Liver (tissue), 9 donors: ENCODE data around the gene DOCK8. TPM values are rescaled to one million over a fixed set of nuclear protein-coding genes. Genes with fewer than 3 reads are reported as not detected.
"Not testable (repeated sequence)": the region's sequence is repeated elsewhere in the genome, so short reads cannot be mapped to it uniquely, and the experiment has no call there.

Experiments used
- DNase-seq: peaks from one replicate; pipeline ENCODE4 v3.0.0-alpha.2; 2017; ENCODE audit warnings: low spot score
- H3K27ac ChIP-seq, 2 donors: one replicate each; pipeline ENCODE4 v1.7.0; 2013; ENCODE audit warnings: inconsistent platforms in 2 of 2, low read length in 2 of 2, control low read depth in 1 of 2, low read depth in 1 of 2, mild to moderate bottlenecking in 1 of 2
- H3K27me3 ChIP-seq, 4 donors: one replicate each; pipeline versions ENCODE4 v1.6.1 to v1.7.0; 2013; ENCODE audit warnings: low read length in 3 of 4, inconsistent platforms in 1 of 4, mild to moderate bottlenecking in 1 of 4, moderate library complexity in 1 of 4; ENCODE audit not compliant: control insufficient read depth in 4 of 4, insufficient read depth in 4 of 4
- H3K36me3 ChIP-seq, 4 donors: one replicate each; pipeline versions ENCODE4 v1.6.1 to v1.7.0; 2013; ENCODE audit warnings: low read length in 3 of 4, mild to moderate bottlenecking in 3 of 4, low read depth in 1 of 4, moderate library complexity in 1 of 4; ENCODE audit not compliant: control insufficient read depth in 4 of 4, insufficient read depth in 3 of 4
- H3K4me1 ChIP-seq, 4 donors: one replicate each; pipeline versions ENCODE4 v1.6.1 to v1.7.0; 2013; ENCODE audit warnings: low read length in 3 of 4, mild to moderate bottlenecking in 3 of 4, moderate library complexity in 1 of 4; ENCODE audit not compliant: control insufficient read depth in 4 of 4, insufficient read depth in 4 of 4
- H3K4me3 ChIP-seq, 3 donors: one replicate each; pipeline versions ENCODE4 v1.6.1 to v1.7.0; 2013; ENCODE audit warnings: low read length in 3 of 3, control low read depth in 1 of 3, low read depth in 1 of 3, mild to moderate bottlenecking in 1 of 3
- H3K9ac ChIP-seq, 2 donors: one replicate each; pipeline ENCODE4 v1.7.0; 2013; ENCODE audit warnings: low read length in 2 of 2, mild to moderate bottlenecking in 2 of 2, moderate library complexity in 2 of 2, control low read depth in 1 of 2, low read depth in 1 of 2
- H3K9me3 ChIP-seq, 4 donors: one replicate each; pipeline versions ENCODE4 v1.6.1 to v1.7.0; 2013; ENCODE audit warnings: low read length in 3 of 4; ENCODE audit not compliant: control insufficient read depth in 4 of 4
- EGR1 ChIP-seq, 2 donors: IDR thresholded peaks; 2 replicates each; pipeline ENCODE4 v1.6.1; 2016 to 2018; ENCODE audit warnings: antibody characterized with exemption in 2 of 2, low read depth in 2 of 2
- FOXA1 ChIP-seq: IDR thresholded peaks from 2 replicates; pipeline ENCODE4 v1.6.1; 2016; ENCODE audit warnings: antibody characterized with exemption
- FOXA2 ChIP-seq: IDR thresholded peaks from 2 replicates; pipeline ENCODE4 v1.6.1; 2016; ENCODE audit warnings: antibody characterized with exemption
- GABPA ChIP-seq, 2 donors: IDR thresholded peaks in 1 of 2; conservative IDR thresholded peaks in 1 of 2; 2 replicates each; pipeline ENCODE4 v1.6.1; 2016; ENCODE audit warnings: antibody characterized with exemption in 2 of 2, mild to moderate bottlenecking in 1 of 2, moderate library complexity in 1 of 2
- HNF4A ChIP-seq, 2 donors: conservative IDR thresholded peaks; 2 replicates each; pipeline ENCODE4 v1.6.1; 2016; ENCODE audit warnings: antibody characterized with exemption in 2 of 2, mild to moderate bottlenecking in 2 of 2
- HNF4G ChIP-seq: IDR thresholded peaks from 2 replicates; pipeline ENCODE4 v1.6.1; 2016; ENCODE audit warnings: antibody characterized with exemption
- JUND ChIP-seq, 2 donors: IDR thresholded peaks; 2 replicates each; pipeline ENCODE4 v1.6.1; 2016; ENCODE audit warnings: antibody characterized with exemption in 2 of 2
- NR2F2 ChIP-seq: IDR thresholded peaks from 2 replicates; pipeline ENCODE4 v1.6.1; 2016; ENCODE audit warnings: antibody characterized with exemption
- RAD21 ChIP-seq, 2 donors: IDR thresholded peaks; 2 replicates each; pipeline ENCODE4 v1.6.1; 2016; ENCODE audit warnings: antibody characterized with exemption in 2 of 2, mild to moderate bottlenecking in 2 of 2
- RXRA ChIP-seq, 2 donors: IDR thresholded peaks; 2 replicates each; pipeline ENCODE4 v1.6.1; 2017 to 2018; ENCODE audit warnings: antibody characterized with exemption in 2 of 2, mild to moderate bottlenecking in 1 of 2
- SP1 ChIP-seq: IDR thresholded peaks from 2 replicates; pipeline ENCODE4 v1.6.1; 2018; ENCODE audit warnings: antibody characterized with exemption, mild to moderate bottlenecking
- TAF1 ChIP-seq: conservative IDR thresholded peaks from 2 replicates; pipeline ENCODE4 v1.6.1; 2016; ENCODE audit warnings: antibody characterized with exemption, mild to moderate bottlenecking
- YY1 ChIP-seq: IDR thresholded peaks from 2 replicates; pipeline ENCODE4 v1.6.1; 2016; ENCODE audit warnings: antibody characterized with exemption, mild to moderate bottlenecking
- WGBS: extraction: QIAGEN DNeasy Blood & Tissue Kit; methylation state at CpG from one replicate; pipeline ENCODE4 v1.1.7; 2013; 5-methylcytosine and 5-hydroxymethylcytosine counted together
- polyA plus RNA-seq, 2 donors: library from polyadenylated mRNA; stranded (reverse) in 1 of 2; unstranded in 1 of 2; fragments of 200-250 nt in 1 of 2; fragments of >200 nt in 1 of 2; fragmentation: Nextera tagmentation in 1 of 2; extraction: Ambion mirVana in 1 of 2; gene quantifications; one replicate each; pipeline versions ENCODE4 v1.2.1 to v1.2.3, GENCODE V29; 2013 to 2015
- total RNA-seq, 2 donors: library from RNA; depleted of rRNA; stranded (reverse); fragments of >200 nt; gene quantifications; one replicate each; pipeline ENCODE4 v1.2.3, GENCODE V29; 2014
- TF ChIP-seq, protein P1 (sequence below): fragments of 150-350 bp; IDR thresholded peaks from 2 replicates; pipeline ENCODE4 v1.5.1; 2017; ENCODE audit warnings: improper control_type of control experiment, low read depth, low read length; ENCODE audit not compliant: missing input control
- TF ChIP-seq, protein P2 (sequence below): IDR thresholded peaks from 2 replicates; pipeline ENCODE4 v1.6.1; 2016; ENCODE audit warnings: antibody characterized with exemption
- TF ChIP-seq, protein P3 (sequence below): IDR thresholded peaks from 2 replicates; pipeline ENCODE4 v1.6.1; 2016; ENCODE audit warnings: antibody characterized with exemption
- TF ChIP-seq, protein P4 (sequence below): IDR thresholded peaks from 2 replicates; pipeline ENCODE4 v1.6.1; 2016; ENCODE audit warnings: antibody characterized with exemption
- donor health status: healthy.
- donor health status: healthy.
- donor health status: healthy.
- donor health status: healthy.
- donor health status: healthy.

DOCK8 gene
- total and polyA plus RNA-seq, 4 donors = 3.8 to 22.6 (median 7.4) TPM

DNA sequence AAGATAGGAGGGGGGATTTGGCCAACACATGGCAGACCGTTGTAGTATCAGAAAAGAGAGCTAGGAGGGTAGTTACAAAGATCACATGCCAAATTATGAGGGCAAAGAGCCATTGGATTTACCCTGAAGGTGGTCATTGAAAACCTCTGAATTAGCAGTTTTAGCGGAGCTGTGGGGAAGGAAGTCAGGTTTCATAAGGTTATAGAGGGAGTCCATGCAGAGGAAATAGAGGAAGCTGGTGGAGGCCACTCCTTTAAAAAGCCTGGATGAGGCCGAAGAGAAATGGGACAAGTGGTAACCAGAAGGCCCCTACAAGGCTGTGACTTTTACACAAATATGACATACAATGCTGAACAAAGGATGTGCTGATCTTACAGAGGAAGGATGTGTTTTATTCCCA, 13.2 kb downstream of the DOCK8 start:
- no peak overlapping the region for H3K4me3 ChIP-seq
- no peak overlapping the region for H3K27ac ChIP-seq
- no peaks in the 10 kb centered on the region for H3K9me3 ChIP-seq
- H3K4me1 ChIP-seq = peaks cover 0 to 5% (median under 1%) of the 10 kb centered on the region in 4 donors
- 77% methylated on average over 3 of the region's 3 CpGs for WGBS
- peaks cover 0 to 3% (median 0%) of the 10 kb centered on the region in 4 donors for H3K27me3 ChIP-seq
- no peak overlapping the region for H3K9ac ChIP-seq
- TF ChIP-seq RXRA (IDR thresholded peaks at IDR 0.05) (no peak), SP1 (no peak), HNF4G (no peak), JUND (IDR thresholded peaks at IDR 0.05) (no peak), FOXA2 (no peak), EGR1 (IDR thresholded peaks at IDR 0.05; ENCODE audit: low read depth in 2 of 2) (no peak), TAF1 (no peak), RAD21 (IDR thresholded peaks at IDR 0.05) (no peak), HNF4A (conservative IDR thresholded peaks at IDR 0.05) (no peak), NR2F2 (no peak), YY1 (no peak), FOXA1 (no peak), GABPA (IDR thresholded peaks at IDR 0.05 in 1 of 2, conservative IDR thresholded peaks at IDR 0.05 in 1 of 2) (no peak)
- TF ChIP-seq, protein P1, sequence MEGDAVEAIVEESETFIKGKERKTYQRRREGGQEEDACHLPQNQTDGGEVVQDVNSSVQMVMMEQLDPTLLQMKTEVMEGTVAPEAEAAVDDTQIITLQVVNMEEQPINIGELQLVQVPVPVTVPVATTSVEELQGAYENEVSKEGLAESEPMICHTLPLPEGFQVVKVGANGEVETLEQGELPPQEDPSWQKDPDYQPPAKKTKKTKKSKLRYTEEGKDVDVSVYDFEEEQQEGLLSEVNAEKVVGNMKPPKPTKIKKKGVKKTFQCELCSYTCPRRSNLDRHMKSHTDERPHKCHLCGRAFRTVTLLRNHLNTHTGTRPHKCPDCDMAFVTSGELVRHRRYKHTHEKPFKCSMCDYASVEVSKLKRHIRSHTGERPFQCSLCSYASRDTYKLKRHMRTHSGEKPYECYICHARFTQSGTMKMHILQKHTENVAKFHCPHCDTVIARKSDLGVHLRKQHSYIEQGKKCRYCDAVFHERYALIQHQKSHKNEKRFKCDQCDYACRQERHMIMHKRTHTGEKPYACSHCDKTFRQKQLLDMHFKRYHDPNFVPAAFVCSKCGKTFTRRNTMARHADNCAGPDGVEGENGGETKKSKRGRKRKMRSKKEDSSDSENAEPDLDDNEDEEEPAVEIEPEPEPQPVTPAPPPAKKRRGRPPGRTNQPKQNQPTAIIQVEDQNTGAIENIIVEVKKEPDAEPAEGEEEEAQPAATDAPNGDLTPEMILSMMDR = no peak
- TF ChIP-seq, protein P2, sequence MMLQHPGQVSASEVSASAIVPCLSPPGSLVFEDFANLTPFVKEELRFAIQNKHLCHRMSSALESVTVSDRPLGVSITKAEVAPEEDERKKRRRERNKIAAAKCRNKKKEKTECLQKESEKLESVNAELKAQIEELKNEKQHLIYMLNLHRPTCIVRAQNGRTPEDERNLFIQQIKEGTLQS = no peak
- DNase-seq = no peak
- H3K36me3 ChIP-seq = no peaks in the 10 kb centered on the region

DNA sequence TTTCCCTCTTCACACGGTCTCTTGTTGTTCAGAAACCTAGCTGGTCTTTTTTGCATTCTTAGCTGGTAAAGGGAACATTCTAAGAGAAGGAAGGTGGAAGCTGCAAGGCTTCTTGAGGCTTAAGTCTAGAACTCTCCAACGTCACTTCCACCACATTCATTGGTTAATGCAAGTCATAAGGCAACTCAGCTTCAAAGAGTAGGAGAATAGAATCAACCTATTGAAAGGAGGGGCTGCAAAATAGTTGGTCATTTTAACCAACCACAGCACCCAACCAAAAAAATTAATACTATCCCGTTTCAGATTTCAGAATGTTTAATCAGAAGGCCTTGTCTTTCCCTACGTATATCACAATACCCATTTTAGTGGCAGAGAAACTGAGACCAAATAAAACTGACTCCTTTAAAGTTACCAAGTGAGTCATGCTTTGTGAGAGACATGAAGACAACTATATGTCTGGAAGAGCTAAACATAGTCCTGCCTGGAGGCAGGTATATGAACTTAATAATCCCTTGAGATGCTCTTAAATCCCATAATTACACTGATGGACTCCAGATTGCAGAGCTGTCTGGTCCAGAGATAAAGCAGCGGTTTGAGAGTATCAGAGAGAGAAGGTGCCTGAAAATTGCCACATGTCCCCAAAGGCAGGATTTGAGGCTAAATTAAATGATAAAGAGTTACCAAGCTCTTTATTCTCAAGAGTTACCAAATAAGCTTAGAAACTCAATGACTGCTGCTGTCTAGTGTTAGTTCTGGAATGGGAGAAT, 14.4 kb downstream of the DOCK8 start:
- Histone ChIP-seq H3K9ac (no peak overlapping the region), H3K9me3 (no peaks in the 10 kb centered on the region), H3K4me3 (no peak overlapping the region), H3K27me3 (peaks cover 0 to 3% (median 0%) of the 10 kb centered on the region in 4 donors), H3K4me1 (peaks cover 0 to 3% (median 0%) of the 10 kb centered on the region in 4 donors), H3K36me3 (no peaks in the 10 kb centered on the region), H3K27ac (no peak overlapping the region)
- WGBS = 87% methylated on average over 5 of the region's 5 CpGs
- no peak for DNase-seq
- TF ChIP-seq, protein P3, sequence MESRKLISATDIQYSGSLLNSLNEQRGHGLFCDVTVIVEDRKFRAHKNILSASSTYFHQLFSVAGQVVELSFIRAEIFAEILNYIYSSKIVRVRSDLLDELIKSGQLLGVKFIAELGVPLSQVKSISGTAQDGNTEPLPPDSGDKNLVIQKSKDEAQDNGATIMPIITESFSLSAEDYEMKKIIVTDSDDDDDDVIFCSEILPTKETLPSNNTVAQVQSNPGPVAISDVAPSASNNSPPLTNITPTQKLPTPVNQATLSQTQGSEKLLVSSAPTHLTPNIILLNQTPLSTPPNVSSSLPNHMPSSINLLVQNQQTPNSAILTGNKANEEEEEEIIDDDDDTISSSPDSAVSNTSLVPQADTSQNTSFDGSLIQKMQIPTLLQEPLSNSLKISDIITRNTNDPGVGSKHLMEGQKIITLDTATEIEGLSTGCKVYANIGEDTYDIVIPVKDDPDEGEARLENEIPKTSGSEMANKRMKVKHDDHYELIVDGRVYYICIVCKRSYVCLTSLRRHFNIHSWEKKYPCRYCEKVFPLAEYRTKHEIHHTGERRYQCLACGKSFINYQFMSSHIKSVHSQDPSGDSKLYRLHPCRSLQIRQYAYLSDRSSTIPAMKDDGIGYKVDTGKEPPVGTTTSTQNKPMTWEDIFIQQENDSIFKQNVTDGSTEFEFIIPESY = no peak
- TF ChIP-seq, protein P4, sequence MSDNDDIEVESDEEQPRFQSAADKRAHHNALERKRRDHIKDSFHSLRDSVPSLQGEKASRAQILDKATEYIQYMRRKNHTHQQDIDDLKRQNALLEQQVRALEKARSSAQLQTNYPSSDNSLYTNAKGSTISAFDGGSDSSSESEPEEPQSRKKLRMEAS = no peak
- TF ChIP-seq TAF1 (no peak), JUND (IDR thresholded peaks at IDR 0.05) (no peak), GABPA (IDR thresholded peaks at IDR 0.05 in 1 of 2, conservative IDR thresholded peaks at IDR 0.05 in 1 of 2) (no peak), YY1 (no peak), RXRA (IDR thresholded peaks at IDR 0.05) (no peak)

DNA sequence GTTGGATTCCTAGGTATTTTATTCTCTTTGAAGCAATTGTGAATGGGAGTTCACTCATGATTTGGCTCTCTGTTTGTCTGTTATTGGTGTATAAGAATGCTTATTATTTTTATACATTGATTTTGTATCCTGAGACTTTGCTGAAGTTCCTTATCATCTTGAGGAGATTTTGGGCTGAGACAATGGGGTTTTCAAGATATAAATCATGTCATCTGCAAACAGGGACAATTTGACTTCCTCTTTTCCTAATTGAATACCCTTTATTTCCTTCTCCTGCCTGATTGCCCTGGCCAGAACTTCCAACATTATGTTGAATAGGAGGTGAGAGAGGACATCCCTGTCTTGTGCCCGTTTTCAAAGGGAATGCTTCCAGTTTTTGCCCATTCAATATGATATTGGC, 17.0 kb downstream of the DOCK8 start:
- not testable (repeated sequence) for H3K9me3 ChIP-seq, H3K9ac ChIP-seq, H3K4me3 ChIP-seq, H3K4me1 ChIP-seq, H3K27ac ChIP-seq, DNase-seq, H3K36me3 ChIP-seq, H3K27me3 ChIP-seq
- 73% methylated on average over 1 of the region's 1 CpG for WGBS

DNA sequence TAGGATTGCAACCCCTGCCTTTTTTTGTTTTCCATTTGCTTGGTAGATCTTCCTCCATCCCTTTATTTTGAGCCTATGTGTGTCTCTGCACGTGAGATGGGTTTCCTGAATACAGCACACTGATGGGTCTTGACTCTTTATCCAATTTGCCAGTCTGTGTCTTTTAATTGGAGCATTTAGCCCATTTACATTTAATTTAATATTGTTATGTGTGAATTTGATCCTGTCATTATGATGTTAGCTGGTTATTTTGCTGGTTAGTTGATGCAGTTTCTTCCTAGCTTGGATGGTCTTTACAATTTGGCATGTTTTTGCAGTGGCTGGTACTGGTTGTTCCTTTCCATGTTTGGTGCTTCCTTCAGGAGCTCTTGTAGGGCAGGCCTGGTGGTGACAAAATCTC, 19.0 kb downstream of the DOCK8 start:
- not testable (repeated sequence) for H3K27me3 ChIP-seq, H3K4me1 ChIP-seq
- no CpG with 5 or more reads among the region's 1 CpG for WGBS

More for the DNA sequence above, 19.0 kb downstream of the DOCK8 start:
- not testable (repeated sequence) for H3K36me3 ChIP-seq, H3K27ac ChIP-seq, H3K9me3 ChIP-seq, H3K9ac ChIP-seq, DNase-seq, H3K4me3 ChIP-seq
